OCI-LY1 (cell line): ENCODE results near the gene ZNF557.

Experiments
- EZH2 ChIP-seq: fragments of 200-600 bp; sonication (generic), shearing (Covaris generic); IDR thresholded peaks from 2 replicates; pipeline ENCODE4 v1.8.0; 2017; ENCODE audit warnings: borderline replicate concordance, mixed run types, mild to moderate bottlenecking, antibody characterized with exemption, low read length, moderate library complexity, mixed read lengths
- TF ChIP-seq, protein P1 (sequence below): fragments of 200-600 bp; sonication (generic), shearing (Covaris generic); IDR thresholded peaks from 2 replicates; pipeline ENCODE4 v1.5.1; 2017; ENCODE audit warnings: mild to moderate bottlenecking, antibody characterized with exemption, low read length, moderate library complexity, mixed read lengths

DNA sequence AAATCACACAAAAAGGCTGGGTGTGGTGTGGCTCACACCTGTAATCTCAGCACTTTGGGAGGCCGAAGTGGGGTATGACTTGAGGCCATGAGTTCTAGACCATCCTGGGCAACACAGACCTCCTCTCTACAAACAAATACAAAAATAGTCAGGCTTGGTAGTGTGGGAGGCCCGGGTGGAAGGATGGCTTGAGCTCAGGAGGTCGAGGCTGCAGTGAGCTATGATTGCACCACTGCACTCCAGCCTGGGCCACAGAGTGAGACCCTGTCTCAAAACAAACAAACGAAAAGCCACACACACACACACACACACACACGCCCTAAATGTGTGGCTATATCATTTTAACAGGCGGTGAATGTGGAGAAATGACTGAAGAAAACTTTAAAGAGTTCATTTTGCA lies 904 bp upstream of the ZNF557 start:
- TF ChIP-seq, protein P1, sequence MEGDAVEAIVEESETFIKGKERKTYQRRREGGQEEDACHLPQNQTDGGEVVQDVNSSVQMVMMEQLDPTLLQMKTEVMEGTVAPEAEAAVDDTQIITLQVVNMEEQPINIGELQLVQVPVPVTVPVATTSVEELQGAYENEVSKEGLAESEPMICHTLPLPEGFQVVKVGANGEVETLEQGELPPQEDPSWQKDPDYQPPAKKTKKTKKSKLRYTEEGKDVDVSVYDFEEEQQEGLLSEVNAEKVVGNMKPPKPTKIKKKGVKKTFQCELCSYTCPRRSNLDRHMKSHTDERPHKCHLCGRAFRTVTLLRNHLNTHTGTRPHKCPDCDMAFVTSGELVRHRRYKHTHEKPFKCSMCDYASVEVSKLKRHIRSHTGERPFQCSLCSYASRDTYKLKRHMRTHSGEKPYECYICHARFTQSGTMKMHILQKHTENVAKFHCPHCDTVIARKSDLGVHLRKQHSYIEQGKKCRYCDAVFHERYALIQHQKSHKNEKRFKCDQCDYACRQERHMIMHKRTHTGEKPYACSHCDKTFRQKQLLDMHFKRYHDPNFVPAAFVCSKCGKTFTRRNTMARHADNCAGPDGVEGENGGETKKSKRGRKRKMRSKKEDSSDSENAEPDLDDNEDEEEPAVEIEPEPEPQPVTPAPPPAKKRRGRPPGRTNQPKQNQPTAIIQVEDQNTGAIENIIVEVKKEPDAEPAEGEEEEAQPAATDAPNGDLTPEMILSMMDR = no peak
- no peak for TF ChIP-seq EZH2
